GM18526 (cell line): ENCODE measurements around the gene DENND2A.

Source experiments
- POLR2A ChIP-seq: IDR thresholded peaks from 3 replicates; pipeline ENCODE4 v1.6.1; 2011; ENCODE audit not compliant: insufficient read length; ENCODE audit errors: extremely low read depth

Gene DENND2A, protein sequence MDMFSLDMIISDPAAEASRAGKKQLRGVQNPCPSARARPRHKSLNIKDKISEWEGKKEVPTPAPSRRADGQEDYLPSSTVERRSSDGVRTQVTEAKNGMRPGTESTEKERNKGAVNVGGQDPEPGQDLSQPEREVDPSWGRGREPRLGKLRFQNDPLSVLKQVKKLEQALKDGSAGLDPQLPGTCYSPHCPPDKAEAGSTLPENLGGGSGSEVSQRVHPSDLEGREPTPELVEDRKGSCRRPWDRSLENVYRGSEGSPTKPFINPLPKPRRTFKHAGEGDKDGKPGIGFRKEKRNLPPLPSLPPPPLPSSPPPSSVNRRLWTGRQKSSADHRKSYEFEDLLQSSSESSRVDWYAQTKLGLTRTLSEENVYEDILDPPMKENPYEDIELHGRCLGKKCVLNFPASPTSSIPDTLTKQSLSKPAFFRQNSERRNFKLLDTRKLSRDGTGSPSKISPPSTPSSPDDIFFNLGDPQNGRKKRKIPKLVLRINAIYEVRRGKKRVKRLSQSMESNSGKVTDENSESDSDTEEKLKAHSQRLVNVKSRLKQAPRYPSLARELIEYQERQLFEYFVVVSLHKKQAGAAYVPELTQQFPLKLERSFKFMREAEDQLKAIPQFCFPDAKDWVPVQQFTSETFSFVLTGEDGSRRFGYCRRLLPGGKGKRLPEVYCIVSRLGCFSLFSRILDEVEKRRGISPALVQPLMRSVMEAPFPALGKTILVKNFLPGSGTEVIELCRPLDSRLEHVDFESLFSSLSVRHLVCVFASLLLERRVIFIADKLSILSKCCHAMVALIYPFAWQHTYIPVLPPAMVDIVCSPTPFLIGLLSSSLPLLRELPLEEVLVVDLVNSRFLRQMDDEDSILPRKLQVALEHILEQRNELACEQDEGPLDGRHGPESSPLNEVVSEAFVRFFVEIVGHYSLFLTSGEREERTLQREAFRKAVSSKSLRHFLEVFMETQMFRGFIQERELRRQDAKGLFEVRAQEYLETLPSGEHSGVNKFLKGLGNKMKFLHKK

DNA sequence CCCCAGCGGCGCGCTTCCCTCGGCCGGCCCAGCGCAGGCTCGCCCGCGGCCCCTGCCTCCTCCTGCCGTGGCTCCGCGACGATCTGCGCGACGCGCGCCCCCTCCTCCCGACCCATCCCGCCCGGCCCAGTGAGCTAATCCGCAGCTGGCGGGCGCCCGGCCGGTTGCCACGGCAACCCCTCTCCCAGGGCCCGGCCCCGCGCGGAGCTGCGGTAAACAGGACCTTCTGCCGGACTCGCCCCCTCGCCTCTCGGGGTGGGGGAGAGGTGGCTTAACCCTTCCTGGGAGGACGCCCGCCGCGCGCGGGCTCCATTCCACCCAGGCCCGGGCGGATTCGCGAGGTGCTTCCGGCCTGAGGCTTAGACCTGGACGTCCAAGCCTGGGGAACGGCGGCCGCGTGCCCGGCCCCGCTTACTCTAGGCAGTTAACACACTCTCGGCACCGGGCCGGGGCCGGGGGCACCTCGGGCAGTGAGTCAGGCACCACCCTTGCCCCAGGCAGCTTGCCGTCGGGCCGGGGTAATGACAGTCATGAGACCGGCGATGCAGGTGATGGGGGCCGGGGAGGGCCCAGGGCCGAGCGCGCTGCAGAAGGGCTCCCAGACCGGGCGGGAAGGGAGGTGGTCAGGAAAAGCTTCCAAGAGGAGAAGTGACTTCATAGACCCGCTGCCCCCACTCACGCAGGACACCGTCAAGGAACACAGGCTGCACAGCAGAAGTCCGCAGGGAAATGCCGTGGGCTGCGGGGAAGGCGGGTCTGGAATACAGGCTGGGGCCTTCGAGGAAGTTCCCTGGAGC is at the start of gene DENND2A:
Gene DENND2A (minus strand): TSS at position 87 of the 797 bp plus-strand sequence. CDS start 38,416 bp downstream, outside the sequence.
- TF ChIP-seq POLR2A = no peak

DNA sequence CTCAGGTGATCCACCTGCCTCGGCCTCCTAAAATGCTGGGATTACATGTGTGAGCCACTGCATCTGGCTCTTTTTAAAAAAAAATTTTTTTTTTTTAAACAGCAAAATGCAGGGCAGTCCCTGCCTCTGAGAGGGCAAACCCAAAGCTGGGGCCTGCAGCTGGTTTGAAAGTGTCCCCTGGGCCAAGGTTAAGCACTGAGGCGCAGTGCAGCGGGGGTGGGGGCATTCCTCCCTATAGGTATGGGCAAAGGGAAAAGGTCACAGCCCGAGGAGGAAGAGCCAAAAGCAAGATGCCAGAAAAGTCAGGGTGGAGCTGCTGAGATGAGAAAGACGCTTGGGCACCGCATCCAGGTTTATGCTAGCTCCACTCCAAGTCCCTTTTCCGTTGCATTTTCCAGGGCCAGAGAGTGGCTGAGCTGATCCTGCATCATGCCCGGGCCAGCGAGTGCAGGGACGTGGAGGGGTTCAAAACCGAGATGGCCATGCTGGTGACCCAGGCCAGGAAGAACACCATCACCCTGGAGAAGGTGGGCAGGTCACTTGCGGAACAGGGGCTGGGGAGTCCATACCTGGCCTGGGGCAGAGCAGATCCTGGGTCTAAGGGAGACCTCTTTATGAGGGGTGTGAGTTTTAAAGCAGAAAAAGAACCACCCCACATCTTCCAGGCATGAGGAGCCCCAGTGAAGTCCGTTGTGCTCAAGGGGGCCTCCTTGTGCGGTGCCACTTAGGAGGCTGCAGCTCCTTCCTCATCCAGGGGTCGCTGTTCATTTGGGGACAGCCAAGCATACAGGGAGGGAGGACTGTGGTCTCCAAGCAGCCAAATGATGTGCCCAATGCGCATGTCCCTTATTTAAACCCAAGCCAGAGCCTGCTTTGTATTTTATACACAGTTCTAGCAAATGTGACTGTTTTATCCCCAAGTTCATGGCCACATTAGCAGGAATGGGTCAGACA is 48.9 kb upstream of the DENND2A start:
- no peak for TF ChIP-seq POLR2A

DNA sequence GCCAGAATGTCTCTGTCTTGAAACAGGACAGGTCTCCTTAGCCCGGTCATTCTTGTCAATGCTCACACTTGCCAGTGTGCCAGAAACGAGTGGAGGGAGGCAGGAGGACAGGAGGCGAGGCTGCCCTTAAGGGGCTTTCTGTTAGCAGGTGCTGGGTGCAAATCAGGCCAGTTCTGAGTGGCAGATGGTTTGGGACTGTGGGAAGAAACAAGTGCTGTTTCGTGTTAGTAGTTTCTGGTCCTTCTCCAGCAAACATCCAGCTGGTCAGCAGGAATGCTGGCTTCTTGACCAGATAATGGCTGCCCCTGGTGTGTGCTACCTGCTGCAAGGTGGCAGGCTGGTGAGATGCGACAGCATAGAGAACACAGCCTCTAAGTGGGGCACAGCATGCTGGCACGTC is 47.7 kb upstream of the DENND2A start:
- TF ChIP-seq POLR2A = no peak

DNA sequence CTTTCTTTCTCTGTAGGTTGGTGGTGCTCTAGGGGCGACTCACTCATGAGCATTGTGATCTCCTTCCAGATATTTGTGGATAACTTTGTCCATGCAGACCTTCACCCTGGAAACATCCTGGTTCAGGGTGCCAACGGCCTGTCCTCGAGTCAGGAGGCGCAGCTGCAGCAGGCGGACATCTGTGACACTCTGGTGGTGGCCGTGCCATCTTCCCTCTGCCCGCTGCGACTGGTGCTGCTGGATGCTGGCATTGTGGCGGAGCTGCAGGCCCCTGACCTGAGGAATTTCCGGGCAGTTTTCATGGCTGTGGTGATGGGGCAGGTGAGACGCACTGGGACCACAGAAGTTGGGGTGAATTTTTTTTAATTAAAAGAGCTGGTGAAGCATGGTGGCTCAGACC is 46.3 kb upstream of the DENND2A start:
- no peak for TF ChIP-seq POLR2A

DNA sequence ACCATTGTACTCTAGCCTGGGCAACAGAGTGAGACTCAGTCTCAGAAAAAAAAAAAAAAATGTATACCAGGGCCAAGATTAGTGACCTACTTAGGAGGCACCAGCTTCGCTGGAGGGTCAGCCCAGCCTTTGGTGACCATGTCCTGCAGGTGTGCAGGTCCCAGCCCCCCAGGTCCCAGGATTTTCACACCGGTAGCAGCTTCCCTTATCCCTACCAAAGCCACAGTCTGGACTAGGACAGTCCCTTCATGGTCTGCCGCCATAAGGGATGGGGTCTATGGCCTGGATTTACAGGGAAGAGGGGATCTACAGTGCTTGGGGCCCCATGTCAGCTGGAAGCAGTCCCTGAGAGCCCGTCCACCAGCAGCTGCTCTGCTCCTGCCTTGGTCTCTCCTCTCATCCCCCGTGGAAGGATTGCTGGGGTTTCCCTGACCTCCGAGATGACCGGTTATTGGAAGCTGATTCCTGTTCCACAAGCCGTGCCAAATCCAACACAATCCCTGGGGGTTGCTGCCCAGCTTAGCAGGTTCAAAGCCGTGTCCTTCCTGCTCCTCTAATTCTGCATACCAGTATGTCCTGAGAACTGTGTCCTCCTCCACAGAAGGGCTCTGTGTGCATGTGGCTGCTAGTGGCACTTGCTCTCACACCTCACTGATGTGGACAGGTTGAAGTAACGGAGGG is 44.9 kb upstream of the DENND2A start:
- TF ChIP-seq POLR2A = no peak

DNA sequence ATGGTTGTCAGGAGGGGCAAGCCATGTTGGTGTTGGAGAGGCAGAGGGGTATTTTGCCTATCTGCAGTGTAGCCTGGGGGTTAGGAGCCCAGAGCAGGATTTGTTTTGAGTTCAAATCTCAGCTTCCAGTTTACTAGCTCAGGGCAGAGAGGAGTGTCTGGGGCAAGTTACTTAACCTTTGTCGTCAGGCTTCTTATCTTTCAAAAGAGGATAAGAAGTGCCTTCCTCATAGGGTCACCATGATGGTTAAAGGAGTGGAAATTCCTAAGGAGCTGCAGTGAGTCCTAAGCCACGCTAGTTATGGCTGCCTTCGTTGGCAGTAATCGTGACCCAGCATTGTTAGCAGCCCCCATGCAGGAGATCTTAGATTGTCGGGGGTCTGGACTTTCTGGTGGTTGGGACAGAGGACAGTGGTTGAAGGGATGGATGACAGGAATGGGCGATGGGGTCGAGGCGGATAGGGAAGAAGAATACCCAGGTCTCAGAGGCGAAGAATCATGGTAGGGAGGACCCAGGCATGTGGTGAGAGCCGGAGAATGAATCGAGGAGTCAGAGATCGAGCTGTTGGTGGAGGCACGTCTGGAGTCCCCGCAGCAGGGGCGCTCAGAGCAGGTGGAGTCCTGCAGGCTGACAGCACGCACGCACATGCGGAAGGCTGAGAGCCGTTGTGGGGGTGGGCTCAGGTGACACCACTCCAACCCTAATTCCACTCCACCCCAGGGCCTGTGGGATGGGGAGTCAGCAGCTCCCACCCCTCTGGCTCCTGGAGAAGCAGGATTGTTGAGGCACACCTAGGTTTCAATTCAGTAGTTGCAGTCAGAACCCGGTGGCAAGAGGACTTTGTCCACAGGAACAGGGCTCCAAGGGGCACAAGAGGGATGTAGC is 43.7 kb upstream of the DENND2A start:
- no peak for TF ChIP-seq POLR2A

DNA sequence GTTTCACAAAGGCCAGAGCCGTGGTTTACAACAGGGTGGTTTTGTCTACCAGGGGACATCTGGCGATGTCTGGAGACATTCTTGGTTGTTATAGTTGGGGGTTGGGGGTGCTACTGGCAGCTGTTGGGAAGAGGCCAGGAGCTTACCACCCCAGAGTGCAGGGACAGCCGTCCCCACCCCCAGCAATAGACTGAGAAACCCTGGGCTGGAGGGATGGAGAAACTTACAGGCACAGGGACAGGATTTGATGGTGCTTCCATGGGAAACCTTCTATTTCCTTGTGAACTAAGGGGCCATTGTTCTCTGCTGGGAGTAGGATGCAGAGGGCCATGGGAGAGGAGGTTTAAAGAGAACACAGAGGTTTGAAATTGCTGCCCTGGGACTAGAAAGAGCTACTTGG is 43.0 kb upstream of the DENND2A start:
- no peak for TF ChIP-seq POLR2A

DNA sequence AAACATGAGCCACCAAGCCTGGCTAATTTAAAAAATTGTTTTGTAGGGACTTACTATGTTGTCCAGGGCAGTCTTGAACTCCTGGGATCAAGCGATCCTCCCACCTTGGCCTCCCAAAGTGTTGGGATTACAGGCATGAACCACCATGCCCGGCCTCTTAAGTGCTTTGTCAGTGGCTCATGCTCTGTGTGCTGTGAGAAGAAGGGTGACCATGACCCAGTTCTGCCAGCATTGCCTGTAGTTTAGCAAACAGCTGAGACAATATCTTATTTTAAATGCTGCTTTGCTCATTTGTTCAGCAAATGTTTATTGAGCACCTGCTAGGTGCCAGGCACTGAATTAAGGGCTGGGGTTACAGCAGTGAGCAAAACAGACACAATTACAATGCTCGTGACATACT is 41.2 kb upstream of the DENND2A start:
- TF ChIP-seq POLR2A = no peak

DNA sequence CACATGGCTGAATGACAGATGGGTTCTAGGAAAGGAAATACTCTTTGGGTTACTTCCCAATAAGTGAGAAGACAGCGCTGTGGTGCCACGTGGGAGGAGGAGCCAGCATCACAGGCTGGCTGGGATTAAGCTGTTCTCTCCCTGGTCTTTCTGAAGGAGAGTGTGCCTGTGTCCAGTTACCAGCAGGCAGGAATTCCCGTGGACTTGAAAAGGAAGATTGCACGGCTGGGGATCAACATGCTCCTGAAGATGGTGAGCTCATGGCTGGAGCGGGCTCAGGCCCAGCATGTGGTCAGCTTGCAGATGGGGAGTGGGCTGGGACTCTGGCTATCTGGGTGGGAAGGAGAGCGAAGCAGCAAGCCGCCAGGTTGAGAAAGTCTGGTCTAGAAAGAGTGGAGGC is 40.3 kb upstream of the DENND2A start:
- TF ChIP-seq POLR2A = no peak

DNA sequence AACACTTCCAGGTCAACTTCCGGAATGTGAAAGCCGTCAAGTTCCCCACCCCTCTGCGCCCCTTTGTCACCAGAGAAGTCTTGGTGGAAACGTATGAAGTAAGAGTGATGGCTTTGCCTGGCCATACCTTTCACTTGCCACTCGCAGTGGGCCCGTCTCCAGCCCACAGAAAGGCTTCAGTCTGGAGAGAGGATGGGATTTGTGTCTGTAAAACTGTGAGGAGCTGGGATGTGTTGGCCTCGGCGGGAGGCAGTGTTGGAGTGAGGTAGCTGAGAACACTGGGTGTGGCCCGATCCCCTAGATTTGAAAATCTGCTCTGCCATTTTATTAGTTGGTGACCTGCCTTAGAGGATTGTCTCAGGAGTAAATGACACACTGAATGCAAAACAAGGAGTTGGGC is 38.6 kb upstream of the DENND2A start:
- no peak for TF ChIP-seq POLR2A

DNA sequence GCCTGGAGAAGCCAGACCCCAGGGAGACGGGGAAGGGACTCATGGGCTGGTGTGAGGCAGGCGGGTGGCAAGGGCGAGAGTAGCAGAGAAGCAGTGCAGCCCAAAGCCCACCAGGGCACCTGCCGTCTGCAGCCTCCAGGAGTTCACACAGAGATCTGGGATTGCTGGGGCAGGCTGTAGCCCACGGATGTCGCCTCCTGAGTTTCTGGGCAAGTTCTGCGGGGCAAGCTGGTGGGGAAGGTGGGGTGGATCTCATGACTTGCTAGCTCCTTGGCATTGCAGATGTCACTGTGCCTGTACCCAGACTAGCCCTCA is 38.2 kb upstream of the DENND2A start:
- no peak for TF ChIP-seq POLR2A

DNA sequence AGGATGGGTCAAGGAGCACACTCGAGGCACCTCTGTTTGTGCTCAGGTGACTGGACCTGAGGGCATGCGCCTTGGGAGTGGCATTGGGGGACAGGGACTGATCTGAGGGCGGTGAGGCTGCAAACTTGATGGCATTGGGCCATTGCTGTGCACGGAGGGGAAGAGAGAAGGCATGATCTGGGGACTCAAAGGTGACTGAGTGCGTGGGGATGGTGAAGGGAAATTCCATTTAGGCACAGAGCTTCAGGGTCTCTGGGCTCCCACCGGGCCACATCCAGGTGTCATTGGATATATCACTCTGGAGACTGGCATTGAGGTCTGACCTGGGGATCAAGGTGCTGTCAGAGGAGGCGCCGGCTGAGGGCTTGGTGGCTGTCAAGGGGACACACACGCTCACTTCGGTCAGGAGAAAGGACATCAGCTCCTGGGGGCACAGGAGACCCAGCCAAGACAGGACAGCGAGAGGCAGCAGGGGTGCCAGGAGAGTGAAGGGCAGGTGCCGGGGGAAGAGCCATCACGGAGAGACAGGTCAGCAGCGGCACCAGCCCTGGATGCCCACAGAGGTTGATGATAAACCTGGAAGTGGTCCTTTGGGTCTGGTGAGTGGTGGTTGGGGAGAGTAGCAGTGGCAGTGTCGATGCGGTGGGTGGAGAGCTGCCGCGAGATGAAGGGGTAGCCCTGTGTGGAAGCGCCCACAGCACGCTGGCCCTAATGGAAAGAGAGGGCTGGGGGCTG is 37.6 kb upstream of the DENND2A start:
- TF ChIP-seq POLR2A = no peak

DNA sequence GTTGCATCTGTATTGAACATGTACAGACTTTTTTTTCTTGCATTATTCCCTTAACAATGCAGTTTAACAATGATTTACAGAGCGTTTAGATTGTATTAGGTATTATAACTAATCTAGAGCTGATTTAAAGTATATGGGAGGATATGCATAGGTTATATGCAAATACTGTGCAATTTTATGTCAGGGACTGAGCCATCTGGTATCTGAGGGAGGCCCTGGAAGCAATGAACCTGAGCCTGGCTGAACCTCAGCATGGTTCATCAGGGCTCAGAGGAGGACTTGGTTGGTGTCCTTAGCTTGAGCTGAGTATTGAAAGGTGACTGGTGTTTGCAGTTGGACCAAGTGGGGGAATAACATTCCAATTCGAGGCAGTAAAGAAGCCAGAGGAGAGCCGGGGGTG is 36.9 kb upstream of the DENND2A start:
- TF ChIP-seq POLR2A = no peak
